ENCODE data around the gene NUP58. TPM values are rescaled to one million over a fixed set of nuclear protein-coding genes. Genes with fewer than 3 reads are reported as not detected.

Gene NUP58
- total and polyA plus RNA-seq, 2 experiments from 2014 or later, result 27.6 to 91.8 TPM

DNA sequence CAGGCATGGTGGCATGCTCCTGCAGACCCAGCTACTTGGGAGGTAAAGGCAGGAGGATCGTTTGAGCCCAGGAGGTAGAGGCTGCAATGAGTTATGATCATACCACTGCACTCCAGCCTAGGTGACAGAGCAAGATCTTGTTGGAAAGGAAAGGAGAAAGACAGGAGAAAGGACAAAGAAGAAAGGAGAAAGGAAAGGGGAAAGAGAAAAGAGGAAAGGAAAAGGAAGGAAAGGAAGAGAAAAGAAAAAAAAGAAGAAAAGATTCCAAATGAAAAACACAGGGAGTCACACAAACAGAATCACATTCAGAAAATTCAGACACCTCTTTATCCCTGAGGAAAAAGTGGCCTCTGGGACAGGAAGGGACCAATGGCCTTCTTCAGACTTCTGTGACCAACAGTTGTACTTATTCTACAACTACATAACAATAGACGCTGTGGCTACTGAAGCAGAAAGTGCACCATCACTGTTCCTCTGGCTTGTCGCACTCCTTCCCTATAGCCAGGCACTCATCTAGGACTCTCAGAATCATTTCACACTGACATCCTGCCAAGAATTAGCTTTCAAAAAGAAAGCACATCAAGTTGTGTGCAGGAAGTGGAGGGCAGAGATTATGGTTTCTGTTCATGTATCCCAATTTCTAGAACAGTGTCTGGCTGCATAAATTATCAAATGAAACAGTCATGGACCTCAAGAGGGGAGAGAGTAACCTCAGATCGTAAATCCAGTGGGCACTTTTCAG is 20.1 kb upstream of the NUP58 start:
- TF ChIP-seq, protein P1, sequence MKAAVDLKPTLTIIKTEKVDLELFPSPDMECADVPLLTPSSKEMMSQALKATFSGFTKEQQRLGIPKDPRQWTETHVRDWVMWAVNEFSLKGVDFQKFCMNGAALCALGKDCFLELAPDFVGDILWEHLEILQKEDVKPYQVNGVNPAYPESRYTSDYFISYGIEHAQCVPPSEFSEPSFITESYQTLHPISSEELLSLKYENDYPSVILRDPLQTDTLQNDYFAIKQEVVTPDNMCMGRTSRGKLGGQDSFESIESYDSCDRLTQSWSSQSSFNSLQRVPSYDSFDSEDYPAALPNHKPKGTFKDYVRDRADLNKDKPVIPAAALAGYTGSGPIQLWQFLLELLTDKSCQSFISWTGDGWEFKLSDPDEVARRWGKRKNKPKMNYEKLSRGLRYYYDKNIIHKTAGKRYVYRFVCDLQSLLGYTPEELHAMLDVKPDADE (IDR thresholded peaks at IDR 0.05), result no peak
- TF ChIP-seq, protein P2, sequence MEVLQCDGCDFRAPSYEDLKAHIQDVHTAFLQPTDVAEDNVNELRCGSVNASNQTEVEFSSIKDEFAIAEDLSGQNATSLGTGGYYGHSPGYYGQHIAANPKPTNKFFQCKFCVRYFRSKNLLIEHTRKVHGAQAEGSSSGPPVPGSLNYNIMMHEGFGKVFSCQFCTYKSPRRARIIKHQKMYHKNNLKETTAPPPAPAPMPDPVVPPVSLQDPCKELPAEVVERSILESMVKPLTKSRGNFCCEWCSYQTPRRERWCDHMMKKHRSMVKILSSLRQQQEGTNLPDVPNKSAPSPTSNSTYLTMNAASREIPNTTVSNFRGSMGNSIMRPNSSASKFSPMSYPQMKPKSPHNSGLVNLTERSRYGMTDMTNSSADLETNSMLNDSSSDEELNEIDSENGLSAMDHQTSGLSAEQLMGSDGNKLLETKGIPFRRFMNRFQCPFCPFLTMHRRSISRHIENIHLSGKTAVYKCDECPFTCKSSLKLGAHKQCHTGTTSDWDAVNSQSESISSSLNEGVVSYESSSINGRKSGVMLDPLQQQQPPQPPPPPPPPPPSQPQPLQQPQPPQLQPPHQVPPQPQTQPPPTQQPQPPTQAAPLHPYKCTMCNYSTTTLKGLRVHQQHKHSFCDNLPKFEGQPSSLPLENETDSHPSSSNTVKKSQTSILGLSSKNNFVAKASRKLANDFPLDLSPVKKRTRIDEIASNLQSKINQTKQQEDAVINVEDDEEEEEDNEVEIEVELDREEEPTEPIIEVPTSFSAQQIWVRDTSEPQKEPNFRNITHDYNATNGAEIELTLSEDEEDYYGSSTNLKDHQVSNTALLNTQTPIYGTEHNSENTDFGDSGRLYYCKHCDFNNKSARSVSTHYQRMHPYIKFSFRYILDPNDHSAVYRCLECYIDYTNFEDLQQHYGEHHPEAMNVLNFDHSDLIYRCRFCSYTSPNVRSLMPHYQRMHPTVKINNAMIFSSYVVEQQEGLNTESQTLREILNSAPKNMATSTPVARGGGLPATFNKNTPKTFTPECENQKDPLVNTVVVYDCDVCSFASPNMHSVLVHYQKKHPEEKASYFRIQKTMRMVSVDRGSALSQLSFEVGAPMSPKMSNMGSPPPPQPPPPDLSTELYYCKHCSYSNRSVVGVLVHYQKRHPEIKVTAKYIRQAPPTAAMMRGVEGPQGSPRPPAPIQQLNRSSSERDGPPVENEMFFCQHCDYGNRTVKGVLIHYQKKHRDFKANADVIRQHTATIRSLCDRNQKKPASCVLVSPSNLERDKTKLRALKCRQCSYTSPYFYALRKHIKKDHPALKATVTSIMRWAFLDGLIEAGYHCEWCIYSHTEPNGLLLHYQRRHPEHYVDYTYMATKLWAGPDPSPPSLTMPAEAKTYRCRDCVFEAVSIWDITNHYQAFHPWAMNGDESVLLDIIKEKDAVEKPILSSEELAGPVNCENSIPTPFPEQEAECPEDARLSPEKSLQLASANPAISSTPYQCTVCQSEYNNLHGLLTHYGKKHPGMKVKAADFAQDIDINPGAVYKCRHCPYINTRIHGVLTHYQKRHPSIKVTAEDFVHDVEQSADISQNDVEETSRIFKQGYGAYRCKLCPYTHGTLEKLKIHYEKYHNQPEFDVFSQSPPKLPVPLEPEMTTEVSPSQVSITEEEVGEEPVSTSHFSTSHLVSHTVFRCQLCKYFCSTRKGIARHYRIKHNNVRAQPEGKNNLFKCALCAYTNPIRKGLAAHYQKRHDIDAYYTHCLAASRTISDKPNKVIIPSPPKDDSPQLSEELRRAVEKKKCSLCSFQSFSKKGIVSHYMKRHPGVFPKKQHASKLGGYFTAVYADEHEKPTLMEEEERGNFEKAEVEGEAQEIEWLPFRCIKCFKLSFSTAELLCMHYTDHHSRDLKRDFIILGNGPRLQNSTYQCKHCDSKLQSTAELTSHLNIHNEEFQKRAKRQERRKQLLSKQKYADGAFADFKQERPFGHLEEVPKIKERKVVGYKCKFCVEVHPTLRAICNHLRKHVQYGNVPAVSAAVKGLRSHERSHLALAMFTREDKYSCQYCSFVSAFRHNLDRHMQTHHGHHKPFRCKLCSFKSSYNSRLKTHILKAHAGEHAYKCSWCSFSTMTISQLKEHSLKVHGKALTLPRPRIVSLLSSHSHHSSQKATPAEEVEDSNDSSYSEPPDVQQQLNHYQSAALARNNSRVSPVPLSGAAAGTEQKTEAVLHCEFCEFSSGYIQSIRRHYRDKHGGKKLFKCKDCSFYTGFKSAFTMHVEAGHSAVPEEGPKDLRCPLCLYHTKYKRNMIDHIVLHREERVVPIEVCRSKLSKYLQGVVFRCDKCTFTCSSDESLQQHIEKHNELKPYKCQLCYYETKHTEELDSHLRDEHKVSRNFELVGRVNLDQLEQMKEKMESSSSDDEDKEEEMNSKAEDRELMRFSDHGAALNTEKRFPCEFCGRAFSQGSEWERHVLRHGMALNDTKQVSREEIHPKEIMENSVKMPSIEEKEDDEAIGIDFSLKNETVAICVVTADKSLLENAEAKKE (CRISPR knock-in tag; IDR thresholded peaks at IDR 0.05), result no peak
- no peak overlapping the region for H3K4me3 ChIP-seq
- peaks cover 8% of the 10 kb centered on the region for H4K20me1 ChIP-seq (replicated peaks; ENCODE audit: insufficient read depth)
- H3K36me3 Mint-ChIP-seq (ENCODE audit: low read depth), result no peaks in the 10 kb centered on the region
- H3K27me3 Mint-ChIP-seq (ENCODE audit: insufficient read depth, low read depth, poor library complexity), result no peaks in the 10 kb centered on the region
- H3F3A ChIP-seq (replicated peaks; ENCODE audit: low read depth), result no peaks in the 10 kb centered on the region
- H3K4me2 ChIP-seq, result no peak overlapping the region
- H3K27ac Mint-ChIP-seq, result peak overlapping the region; percentile 60
- no peak for ATAC-seq
- H3K9me2 ChIP-seq (ENCODE audit: insufficient read depth), result no peaks in the 10 kb centered on the region
- no peaks in the 10 kb centered on the region for H3K36me3 ChIP-seq (ENCODE audit: insufficient read depth)
- H3K79me2 ChIP-seq (replicated peaks; ENCODE audit: insufficient read depth), result peaks cover 13% of the 10 kb centered on the region
- no peak overlapping the region for H2AFZ ChIP-seq
- peaks cover 14% of the 10 kb centered on the region for H3K4me1 Mint-ChIP-seq
- no peak for DNase-seq (ENCODE audit: low spot score)
- peaks cover 8% of the 10 kb centered on the region; the same call in 1 of the 2 replicates for H3K4me1 ChIP-seq (ENCODE audit: insufficient read depth)
- H3K9me3 Mint-ChIP-seq, result no peaks in the 10 kb centered on the region
- no peak overlapping the region for H3K27ac ChIP-seq (ENCODE audit: low read depth)
- H3K27me3 ChIP-seq (ENCODE audit: insufficient read depth), result no peaks in the 10 kb centered on the region
- H3K4me3 Mint-ChIP-seq, result no peak overlapping the region

DNA sequence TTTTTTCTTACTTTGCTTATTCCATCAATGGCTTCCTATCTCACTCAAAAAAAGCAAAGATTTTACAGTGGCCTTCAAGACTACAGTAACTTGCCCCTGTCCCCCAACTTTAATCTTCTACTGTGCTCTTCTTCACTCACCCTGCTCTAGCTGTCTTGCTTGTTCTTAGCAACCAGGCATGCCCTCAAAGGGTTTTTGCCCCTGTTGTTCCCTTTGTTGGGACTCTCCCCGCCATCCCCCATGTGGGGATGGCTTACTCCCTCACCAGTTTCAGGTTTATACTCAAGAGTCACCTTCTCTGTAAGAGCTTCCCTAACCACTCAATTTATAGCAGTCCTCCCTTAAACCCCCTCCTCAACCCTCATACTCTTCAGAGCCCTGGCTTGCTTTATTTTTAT is 19.5 kb upstream of the NUP58 start:
- Histone ChIP-seq H3K4me3 (no peak overlapping the region), H3K9me2 (ENCODE audit: insufficient read depth) (no peaks in the 10 kb centered on the region), H3K4me1 (ENCODE audit: insufficient read depth) (peaks cover 8% of the 10 kb centered on the region; the same call in 1 of the 2 replicates), H3K79me2 (replicated peaks; ENCODE audit: insufficient read depth) (peaks cover 13% of the 10 kb centered on the region), H4K20me1 (replicated peaks; ENCODE audit: insufficient read depth) (peaks cover 8% of the 10 kb centered on the region), H3F3A (replicated peaks; ENCODE audit: low read depth) (no peaks in the 10 kb centered on the region), H3K27ac (ENCODE audit: low read depth) (no peak overlapping the region), H2AFZ (no peak overlapping the region), H3K4me2 (no peak overlapping the region), H3K27me3 (ENCODE audit: insufficient read depth) (no peaks in the 10 kb centered on the region), H3K36me3 (ENCODE audit: insufficient read depth) (no peaks in the 10 kb centered on the region)
- H3K27me3 Mint-ChIP-seq (ENCODE audit: insufficient read depth, low read depth, poor library complexity), result peaks cover 2% of the 10 kb centered on the region
- no peaks in the 10 kb centered on the region for H3K36me3 Mint-ChIP-seq (ENCODE audit: low read depth)
- DNase-seq (ENCODE audit: low spot score), result no peak
- no peak overlapping the region for H3K27ac Mint-ChIP-seq
- ATAC-seq, result peak; percentile 45
- H3K4me3 Mint-ChIP-seq, result no peak overlapping the region
- H3K9me3 Mint-ChIP-seq, result no peaks in the 10 kb centered on the region
- H3K4me1 Mint-ChIP-seq, result peaks cover 16% of the 10 kb centered on the region
- no peak for TF ChIP-seq EZH2 (IDR thresholded peaks at IDR 0.05; ENCODE audit: low read depth, unreplicated experiment)
- no peak for TF ChIP-seq NANOG (IDR thresholded peaks at IDR 0.05; ENCODE audit: borderline replicate concordance)
- no peak for TF ChIP-seq EZH2phosphoT487 (IDR thresholded peaks at IDR 0.05; ENCODE audit: unreplicated experiment)
- TF ChIP-seq CREB1 (CRISPR knock-in tag; IDR thresholded peaks at IDR 0.05; ENCODE audit: low read depth), result no peak

All from GM23338 (cell line).